Mammary epithelial cell (primary cell): Measurements from ENCODE around the gene HOXD4.

Experiments used
- CTCF ChIP-seq, 2 donors: IDR thresholded peaks in 1 of 2; conservative IDR thresholded peaks in 1 of 2; 2 replicates each; pipeline ENCODE4 v1.5.1; 2011 to 2012; ENCODE audit warnings: inconsistent platforms in 2 of 2, low read length in 2 of 2, mild to moderate bottlenecking in 2 of 2, control low read depth in 1 of 2, low read depth in 1 of 2; ENCODE audit not compliant: insufficient read depth in 1 of 2; ENCODE audit errors: extremely low read depth in 1 of 2
- EZH2 ChIP-seq: IDR thresholded peaks from 2 replicates; pipeline ENCODE4 v1.6.1; 2012; ENCODE audit warnings: low read length, inconsistent platforms, borderline replicate concordance

DNA sequence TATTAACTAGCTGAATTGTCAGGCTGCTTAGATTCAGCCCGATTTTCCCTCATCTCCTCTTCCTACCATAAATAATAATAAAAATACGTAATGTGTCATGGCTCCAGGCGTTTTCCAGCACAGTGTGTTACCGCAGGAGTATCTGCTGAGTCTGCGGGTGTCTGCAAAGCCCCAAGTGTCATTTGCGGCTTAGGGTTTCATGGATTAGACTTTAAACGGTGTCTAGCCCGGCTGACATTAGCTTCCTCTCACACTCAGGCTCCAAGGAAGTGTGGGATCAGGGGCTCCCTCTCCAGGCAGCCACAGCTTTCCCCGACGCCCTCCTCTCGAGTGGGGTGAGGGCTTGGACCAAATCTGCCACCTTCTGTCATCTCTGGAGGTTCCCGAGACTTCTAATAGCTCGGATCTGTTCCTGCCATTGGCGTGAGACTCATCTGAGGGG is 23.1 kb downstream of the HOXD4 start:
- TF ChIP-seq CTCF (conservative IDR thresholded peaks at IDR 0.05 in 1 of 2, IDR thresholded peaks at IDR 0.05 in 1 of 2; ENCODE audit: extremely low read depth in 1 of 2, insufficient read depth in 1 of 2, low read depth in 1 of 2, low read length in 2 of 2) (no peak), EZH2 (no peak)
